Lower leg skin (tissue), 4 donors: ENCODE data around the gene LYVE1. TPM values are rescaled to one million over a fixed set of nuclear protein-coding genes. Genes with fewer than 3 reads are reported as not detected.

Experiments used
- DNase-seq, 2 donors: peaks; one replicate each; pipeline ENCODE4 v3.0.0-alpha.2; 2019; ENCODE audit warnings: low spot score in 2 of 2
- H3K4me3 ChIP-seq: fragments of 200-600 bp; sonication (generic); 2 replicates; pipeline ENCODE4 v1.5.1; 2017; ENCODE audit warnings: mild to moderate bottlenecking, low read depth; ENCODE audit not compliant: poor library complexity, severe bottlenecking
- CTCF ChIP-seq, 3 donors: fragments of 450-650 bp; IDR thresholded peaks; one replicate each; pipeline ENCODE4 v1.5.1; 2016; ENCODE audit warnings: antibody characterized with exemption in 3 of 3, mild to moderate bottlenecking in 3 of 3, moderate library complexity in 2 of 3
- POLR2A ChIP-seq, 2 donors: fragments of 450-650 bp; IDR thresholded peaks; one replicate each; pipeline ENCODE4 v1.6.1; 2016 to 2017; ENCODE audit warnings: antibody characterized with exemption in 2 of 2, mild to moderate bottlenecking in 1 of 2, moderate library complexity in 1 of 2
- WGBS, 2 donors: methylation state at CpG; one replicate each; pipeline ENCODE4 v1.1.5; 2018; 5-methylcytosine and 5-hydroxymethylcytosine counted together
- intact Hi-C: fragments of 100-400 bp; cut with DNase I; formaldehyde crosslinking; loops from one replicate; pipeline ENCODE4 v1.15.0; 2023; ENCODE audit warnings: low total_unique reads
- total RNA-seq, 4 donors: library from RNA; depleted of rRNA; stranded (reverse); fragments of >200 nt; gene quantifications; one replicate each; pipeline ENCODE4 v1.1.0, GENCODE V29; 2016

LYVE1 gene
- total RNA-seq, 4 donors from 2014 or later, result 14.3 to 29.0 (median 20.6) TPM

GRCh38 chr11:10590218-10590915 lies 21.9 kb upstream of the LYVE1 start:
- WGBS, 2 donors, result 83 to 84% methylated on average over 2 of the region's 2 CpGs
- no peak for TF ChIP-seq POLR2A (IDR thresholded peaks at IDR 0.05)
- TF ChIP-seq CTCF (IDR thresholded peaks at IDR 0.05), result no peak
- intact Hi-C loops, result no loop called here
- DNase-seq, result no peak
- H3K4me3 ChIP-seq, result no peak overlapping the region

- intact Hi-C loops, result no loop called here
- no peak overlapping the region for H3K4me3 ChIP-seq
- 78 to 88% methylated on average over 2 of the region's 2 CpGs for WGBS, 2 donors
- TF ChIP-seq POLR2A (IDR thresholded peaks at IDR 0.05), result no peak
- no peak for TF ChIP-seq CTCF (IDR thresholded peaks at IDR 0.05)
- DNase-seq, result no peak
These were observed 20.4 kb upstream of the LYVE1 start for GRCh38 chr11:10588904-10589303.

GRCh38 chr11:10587995-10588394 lies 19.5 kb upstream of the LYVE1 start:
- WGBS, 2 donors, result 86 to 89% methylated on average over 3 of the region's 3 CpGs
- DNase-seq, result no peak
- no peak overlapping the region for H3K4me3 ChIP-seq
- intact Hi-C loops, result no loop called here
- TF ChIP-seq CTCF (IDR thresholded peaks at IDR 0.05), result no peak
- TF ChIP-seq POLR2A (IDR thresholded peaks at IDR 0.05), result no peak

- WGBS, 2 donors, result 83% methylated on average over 7 of the region's 7 CpGs
- no peak for DNase-seq
- TF ChIP-seq CTCF (IDR thresholded peaks at IDR 0.05) (no peak), POLR2A (IDR thresholded peaks at IDR 0.05) (no peak)
- H3K4me3 ChIP-seq, result no peak overlapping the region
- intact Hi-C loops, result no loop called here
These were observed 18.9 kb upstream of the LYVE1 start for GRCh38 chr11:10587388-10587787.

GRCh38 chr11:10584071-10584501 lies 15.6 kb upstream of the LYVE1 start:
- TF ChIP-seq CTCF (IDR thresholded peaks at IDR 0.05) (no peak), POLR2A (IDR thresholded peaks at IDR 0.05) (no peak)
- 34 to 41% methylated on average over 3 of the region's 3 CpGs for WGBS, 2 donors
- intact Hi-C loops, result no loop called here
- H3K4me3 ChIP-seq, result no peak overlapping the region
- no peak for DNase-seq
